Measurements from ENCODE around the gene ECI1.

ECI1 gene, protein sequence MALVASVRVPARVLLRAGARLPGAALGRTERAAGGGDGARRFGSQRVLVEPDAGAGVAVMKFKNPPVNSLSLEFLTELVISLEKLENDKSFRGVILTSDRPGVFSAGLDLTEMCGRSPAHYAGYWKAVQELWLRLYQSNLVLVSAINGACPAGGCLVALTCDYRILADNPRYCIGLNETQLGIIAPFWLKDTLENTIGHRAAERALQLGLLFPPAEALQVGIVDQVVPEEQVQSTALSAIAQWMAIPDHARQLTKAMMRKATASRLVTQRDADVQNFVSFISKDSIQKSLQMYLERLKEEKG

DNA sequence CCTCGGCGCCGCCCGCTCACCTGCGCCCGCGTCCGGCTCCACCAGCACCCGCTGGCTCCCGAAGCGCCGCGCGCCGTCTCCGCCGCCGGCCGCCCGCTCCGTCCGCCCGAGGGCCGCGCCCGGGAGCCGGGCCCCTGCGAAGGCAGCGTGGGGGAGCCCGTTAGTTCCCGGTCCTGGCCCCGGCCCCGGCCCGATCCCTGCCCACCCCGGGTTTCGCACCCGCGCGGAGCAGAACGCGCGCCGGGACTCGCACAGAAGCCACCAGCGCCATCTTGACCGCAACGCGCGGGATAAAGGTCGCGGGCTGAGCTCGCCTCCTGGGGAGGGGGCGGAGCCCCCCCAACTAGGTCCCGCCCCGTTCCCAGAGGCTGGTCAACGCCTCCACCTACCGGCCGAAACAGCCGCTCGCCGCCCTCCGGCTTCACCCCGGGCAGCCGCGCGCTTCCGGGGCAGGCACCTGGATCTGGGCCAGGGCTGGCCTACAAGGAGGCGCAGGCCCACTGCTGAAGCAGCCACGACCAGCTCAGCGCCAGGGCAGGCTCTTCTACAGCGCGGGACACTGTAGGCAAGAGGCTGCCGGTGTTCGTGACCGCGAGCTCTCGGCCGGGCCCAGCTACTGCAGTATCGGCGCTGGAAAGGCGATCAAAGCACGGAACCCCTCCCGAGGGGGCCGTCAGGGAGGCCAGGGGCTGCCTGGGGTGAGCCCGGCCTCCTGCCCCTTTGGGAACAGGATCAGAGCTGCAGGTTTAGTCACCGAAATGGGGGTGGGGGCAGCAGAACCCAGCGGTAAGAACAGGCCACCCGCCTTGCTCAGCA lies at the start of gene ECI1:
ECI1 (minus strand) TSS at position 292 of the 816 bp plus-strand sequence; CDS start at position 271, 21 bp downstream.
- peak; percentile 62 to 77 for DNase-seq (ENCODE audit: low read depth in 2 of 2)

DNA sequence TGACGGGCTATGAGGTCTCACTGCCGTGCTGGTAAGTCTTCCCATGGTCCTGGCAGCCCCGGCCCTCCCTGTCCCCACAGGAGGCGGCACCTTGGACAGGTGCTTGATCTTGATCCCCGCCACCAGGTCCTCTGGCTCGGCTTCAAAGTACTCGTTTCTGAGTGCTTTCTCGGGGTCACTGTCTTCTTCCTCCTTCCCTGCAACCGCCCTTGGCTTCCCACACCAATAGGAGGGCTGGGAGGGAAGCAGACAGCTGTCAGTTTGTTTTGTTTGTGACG lies 48.5 kb upstream of the ECI1 start:
- no peak for DNase-seq (ENCODE audit: low read depth in 2 of 2)

DNA sequence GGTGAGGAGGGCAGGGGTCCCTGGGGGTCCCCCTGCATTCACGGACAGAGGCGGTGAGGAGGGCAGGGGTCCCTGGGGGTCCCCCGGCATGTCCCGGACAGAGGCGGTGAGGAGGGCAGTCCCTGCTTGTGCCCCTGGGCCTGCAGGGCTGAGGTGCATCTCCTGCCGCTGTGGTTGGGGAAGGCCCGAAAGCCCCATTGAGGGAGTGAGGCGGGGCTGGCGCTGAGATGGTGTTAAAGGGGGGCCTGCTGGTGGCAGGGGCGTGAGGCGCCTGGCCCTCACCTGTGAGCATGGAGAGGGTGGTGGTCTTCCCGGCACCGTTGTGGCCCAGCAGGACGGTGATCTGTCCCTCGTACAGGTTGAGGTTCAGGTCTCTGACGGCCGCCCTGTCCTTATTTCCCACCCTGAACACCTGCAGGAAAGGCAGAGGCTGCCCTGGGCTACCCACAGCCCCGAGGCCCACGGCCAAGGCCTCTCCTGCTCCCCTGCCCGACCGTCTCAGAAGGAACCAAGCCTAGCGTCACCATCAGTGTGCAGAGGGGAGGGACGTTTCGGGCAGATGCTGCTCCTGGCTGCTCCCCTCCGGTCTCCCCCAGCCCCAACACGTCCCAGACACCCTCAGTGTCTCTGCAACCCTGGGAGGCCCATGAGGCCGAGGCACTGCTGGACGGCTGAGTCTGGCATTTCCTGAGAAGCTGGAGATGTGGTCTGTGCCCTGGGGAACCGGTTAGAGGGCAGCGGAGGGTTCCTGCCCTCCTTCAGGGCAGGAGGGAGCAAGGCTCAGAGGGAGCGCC lies 47.9 kb upstream of the ECI1 start:
- DNase-seq (ENCODE audit: low read depth in 2 of 2) = no peak

DNA sequence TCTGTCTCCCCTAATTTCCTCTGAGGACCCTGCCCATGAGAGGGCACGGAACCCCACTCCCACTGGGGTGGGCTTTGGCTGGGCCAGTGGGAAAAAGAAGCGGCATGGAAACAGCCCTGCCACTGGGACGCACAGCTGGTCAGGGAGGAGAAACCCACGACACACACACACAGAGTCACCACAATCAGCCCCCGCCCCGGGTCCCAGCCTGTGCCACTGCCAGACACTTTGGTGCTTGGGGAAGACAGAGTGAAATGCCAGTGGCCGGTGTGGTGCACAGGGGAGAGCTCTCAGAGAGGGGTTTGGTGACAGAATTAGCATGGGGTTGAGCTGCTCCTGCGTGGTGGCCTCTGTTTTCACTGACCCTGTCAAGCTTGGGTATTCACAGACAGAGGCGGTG lies 47.2 kb upstream of the ECI1 start:
- no peak for DNase-seq (ENCODE audit: low read depth in 2 of 2)

DNA sequence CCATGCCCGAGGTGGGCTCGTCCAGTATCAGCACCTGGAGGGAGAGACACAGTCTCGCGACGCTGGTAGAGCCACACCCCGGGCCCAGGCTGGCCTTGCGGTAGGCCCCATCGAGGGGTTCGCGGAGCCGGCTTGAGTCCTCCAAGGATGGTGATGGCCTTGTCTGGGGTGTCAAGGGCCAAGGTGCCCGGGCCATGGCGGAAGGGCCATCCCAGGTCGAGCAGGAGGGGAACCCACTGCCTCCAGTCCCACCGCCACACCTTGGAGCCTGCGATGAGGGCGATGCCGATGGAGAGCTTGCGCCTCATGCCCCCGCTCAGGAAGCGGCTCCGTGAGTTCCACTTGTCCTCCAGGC lies 46.1 kb upstream of the ECI1 start:
- DNase-seq (ENCODE audit: low read depth in 2 of 2) = no peak

DNA sequence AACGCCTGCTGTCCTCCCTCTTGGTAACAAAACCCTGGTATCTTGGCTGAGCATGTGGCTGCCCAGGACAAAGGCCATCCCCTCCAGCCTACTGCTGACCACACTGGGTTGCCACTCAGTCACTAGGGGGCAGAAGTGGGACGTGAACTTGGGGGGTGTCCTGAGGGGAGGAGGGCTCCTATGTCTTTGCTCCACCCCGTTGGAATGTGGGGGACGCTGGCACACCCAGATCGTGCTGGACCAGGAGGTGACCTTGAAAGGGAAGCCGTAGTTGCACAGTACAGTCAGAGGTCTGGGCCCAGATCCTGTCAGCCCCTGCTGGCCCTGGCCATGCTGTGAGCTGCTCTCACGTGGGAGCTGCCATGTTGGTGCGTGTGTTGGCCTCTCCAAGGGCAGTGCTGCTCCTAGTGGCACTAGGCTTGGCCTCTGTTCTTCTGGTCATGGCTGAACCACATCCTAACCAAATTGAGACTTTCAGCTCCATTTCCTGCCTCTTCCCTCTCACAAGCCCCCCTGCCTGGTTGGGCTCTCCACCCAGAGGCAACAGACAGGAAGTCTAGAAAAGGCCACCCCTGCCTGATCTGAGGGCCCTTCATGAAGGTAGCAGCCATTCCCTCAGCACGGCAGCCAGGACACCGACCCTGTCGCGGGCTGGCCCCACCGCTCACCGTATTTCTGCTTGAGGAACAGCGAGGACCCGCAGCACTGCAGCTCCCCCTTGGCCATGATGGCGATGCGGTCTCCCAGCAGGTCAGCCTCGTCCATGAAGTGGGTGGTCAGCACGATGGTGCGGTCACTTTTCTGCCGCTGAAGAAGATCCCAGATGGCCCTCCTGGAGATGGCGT lies 45.5 kb upstream of the ECI1 start:
- DNase-seq (ENCODE audit: low read depth in 2 of 2) = peak in 1 of 2 donors; percentile 5

DNA sequence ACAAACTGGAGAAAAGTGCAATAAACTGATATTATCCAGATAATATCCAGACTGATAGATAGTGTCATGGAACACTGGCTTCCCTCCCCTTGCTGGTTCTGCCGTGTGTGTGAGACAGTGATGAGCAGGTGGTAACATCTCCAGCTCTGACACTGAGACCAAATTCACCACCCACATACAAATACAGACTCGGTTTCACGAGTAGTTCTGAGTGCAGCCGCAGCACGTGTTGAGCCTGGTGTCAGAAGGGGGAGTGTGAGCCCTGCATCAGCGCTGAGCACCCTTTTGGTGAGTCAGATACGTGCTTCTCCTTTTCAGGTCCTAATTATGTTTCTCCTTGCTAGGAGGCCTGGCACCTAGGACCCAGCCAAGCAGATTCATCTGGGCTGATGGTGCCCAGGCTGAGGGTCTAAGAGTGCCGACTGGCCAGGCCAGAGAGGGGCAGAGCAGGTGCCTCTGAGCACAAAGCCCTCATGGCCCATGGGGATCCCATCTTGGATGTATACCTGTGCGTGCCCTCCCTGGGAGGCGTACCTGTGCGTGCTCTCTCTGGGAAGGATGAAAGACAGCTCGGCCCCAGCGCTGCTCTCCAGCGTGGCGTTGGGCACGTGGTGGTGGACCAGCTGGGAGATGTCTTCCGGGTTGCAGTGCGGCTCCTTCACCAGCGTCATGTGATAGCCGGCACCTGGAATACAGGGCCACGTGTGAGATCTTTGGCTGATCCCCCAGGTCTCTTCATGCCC lies 43.8 kb upstream of the ECI1 start:
- no peak for DNase-seq (ENCODE audit: low read depth in 2 of 2)

DNA sequence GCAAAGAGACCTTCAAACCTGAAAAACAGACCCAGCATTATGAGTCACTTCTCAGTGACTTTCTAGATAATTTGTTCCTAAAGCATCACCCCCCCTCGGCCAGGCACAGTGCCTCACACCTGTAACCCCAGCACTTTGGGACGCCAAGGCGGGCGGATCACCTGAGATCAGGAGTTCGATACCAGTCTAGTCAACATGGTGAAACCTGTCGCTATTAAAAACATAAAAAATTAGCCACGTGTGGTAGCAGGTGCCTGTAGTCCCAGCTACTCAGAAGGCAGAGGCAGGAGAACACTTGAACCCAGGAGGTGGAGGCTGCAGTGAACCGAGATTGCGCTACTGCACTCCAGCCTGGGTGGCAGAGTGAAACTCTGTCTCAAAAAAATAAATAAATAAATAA lies 40.8 kb upstream of the ECI1 start:
- no peak for DNase-seq (ENCODE audit: low read depth in 2 of 2)

DNA sequence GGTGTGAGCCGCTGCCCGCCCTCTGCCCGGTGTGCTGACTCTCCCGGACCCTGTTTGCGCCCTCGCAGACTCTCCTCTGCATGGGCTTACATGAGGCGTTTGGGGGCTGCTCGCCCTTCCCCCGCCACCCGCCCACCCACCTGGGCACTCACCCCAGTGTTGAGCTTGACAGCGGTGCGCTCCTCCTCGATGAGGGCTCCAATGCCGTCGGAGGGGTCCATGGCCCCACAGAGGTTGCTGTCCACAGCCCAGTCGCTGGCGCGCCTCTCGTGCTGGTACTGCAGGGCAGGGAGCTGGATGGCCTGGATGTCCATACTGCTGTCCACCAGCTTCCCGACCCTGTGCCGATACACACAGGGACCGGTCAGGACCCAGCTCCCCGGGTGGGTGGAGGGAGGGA lies 37.9 kb upstream of the ECI1 start:
- DNase-seq (ENCODE audit: low read depth in 2 of 2) = no peak

DNA sequence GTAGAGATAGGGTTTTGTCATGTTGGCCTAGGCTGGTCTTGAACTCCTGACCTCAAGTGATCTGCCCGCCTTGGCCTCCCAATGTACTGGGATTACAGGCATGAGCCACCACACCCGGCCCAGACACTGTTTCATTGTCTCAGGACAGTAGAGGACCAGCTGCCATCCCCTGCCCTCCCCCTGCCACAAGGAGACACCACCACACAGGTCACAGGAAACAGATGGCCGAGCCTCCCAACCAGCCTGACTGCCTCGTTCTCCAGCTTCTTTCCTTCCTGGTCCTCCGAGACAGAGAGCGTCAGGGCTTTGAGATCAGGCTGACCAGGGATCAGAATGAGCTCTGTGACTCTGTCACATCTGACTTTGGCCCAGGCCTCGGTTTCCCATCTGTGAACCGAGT lies 37.3 kb upstream of the ECI1 start:
- DNase-seq (ENCODE audit: low read depth in 2 of 2) = no peak

DNA sequence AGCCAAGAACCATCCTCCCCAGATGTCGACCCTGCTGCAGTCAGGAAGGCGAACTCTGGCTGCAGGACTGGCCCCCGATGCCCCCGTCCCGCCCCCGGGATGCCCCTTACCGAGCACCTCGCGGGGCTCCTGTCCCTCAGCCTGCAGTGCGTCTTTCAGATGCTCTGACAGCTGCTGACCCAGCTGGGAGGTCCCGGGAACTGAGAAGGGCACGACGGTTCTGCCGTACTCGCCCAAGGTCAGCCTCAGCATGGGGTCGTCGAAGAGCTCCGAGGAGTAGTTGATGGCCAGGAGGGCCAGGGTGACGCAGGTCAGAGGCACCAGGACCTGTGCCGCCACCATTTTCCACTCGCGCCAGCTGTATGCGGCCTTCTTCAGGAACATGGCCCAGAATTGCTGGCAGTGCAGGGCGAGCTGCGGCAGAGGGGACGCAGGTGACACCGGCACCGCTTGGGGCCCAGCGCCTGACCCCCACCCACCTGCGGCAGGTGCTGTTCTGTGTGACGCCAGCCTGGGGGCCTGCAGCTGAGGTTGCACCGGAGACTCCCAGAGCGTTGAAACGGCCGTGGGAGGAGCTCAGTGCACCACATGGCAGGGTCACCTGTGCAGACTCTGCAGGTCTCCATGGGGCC lies 36.6 kb upstream of the ECI1 start:
- no peak for DNase-seq (ENCODE audit: low read depth in 2 of 2)

DNA sequence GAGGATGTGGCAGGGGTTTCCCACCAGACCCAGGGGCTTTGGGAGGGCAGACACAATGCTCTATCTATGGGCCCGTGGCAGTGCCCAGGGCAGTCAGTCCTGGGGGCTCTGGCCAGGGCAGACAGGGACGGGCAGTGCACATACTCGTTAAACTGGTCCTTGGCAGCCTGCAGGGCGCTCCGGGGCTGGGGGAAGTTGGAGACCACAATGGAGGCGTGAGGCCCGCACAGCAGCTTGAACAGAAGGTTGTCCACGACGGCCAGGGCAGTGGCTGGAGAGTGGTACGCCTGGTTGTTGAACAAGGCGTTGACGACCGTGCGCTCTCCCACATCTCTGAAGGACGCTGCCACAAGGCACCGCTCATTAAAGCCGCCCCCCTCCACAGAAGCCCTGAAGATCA lies 35.2 kb upstream of the ECI1 start:
- no peak for DNase-seq (ENCODE audit: low read depth in 2 of 2)

DNA sequence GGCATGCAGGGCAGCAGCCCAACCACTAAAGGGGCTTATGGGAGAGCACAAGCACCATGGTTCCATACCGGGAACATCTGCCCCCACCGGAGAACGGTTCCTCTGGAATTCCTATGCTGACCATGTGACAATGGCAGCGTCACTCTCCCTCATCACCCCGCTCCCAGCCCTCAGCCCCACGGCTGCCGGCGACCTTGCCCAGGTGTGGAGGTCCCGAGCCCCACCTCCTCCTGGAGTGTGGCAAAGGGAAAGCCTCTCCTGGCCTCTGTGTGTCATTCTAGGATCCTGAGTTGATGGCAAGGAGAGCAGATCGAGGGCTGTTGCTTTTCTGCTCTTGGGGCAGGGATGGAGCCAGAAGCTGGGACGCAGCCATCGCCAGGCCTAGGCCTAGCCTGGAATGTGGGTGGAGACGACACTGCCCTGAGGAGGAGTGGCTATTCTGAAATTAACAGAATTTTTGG lies 34.4 kb upstream of the ECI1 start:
- no peak for DNase-seq (ENCODE audit: low read depth in 2 of 2)

DNA sequence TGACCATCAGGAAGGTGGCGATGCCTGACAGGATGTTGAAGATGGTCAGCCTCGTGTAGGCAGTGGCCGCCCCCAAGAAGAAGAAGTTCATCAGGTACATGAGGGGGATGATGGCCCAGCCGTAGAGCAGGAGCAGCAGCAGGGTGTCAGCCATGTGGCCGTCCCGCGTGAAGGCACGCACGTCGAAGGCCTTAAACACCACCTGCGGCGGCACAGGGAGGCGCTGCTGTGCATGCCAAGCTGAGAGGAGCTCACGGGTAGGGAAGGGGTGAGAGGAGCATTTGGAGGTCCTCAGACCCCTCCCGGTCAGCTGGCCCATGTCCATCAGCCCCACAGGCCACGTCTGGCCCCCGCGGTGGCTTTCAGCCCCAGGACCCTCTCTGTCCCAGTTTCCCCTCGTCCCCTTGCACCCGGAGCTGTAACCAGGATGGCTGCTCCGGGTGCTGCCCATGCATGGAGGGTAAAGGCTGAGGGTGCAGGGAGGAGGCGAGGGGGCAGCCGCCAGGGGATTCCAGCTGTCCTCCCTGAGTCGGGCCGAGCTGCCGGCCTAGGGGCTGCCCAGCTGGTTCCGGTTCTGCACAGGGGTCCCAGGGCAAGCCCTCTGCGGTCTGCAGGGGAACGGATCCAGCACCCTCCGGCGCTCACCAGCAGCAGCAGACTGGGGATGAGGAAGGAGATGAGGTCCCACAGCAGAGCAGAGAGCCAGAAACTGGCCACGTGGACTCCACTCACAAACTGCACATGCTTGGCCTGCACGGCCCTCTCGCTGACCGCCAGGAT lies 33.6 kb upstream of the ECI1 start:
- DNase-seq (ENCODE audit: low read depth in 2 of 2) = no peak

DNA sequence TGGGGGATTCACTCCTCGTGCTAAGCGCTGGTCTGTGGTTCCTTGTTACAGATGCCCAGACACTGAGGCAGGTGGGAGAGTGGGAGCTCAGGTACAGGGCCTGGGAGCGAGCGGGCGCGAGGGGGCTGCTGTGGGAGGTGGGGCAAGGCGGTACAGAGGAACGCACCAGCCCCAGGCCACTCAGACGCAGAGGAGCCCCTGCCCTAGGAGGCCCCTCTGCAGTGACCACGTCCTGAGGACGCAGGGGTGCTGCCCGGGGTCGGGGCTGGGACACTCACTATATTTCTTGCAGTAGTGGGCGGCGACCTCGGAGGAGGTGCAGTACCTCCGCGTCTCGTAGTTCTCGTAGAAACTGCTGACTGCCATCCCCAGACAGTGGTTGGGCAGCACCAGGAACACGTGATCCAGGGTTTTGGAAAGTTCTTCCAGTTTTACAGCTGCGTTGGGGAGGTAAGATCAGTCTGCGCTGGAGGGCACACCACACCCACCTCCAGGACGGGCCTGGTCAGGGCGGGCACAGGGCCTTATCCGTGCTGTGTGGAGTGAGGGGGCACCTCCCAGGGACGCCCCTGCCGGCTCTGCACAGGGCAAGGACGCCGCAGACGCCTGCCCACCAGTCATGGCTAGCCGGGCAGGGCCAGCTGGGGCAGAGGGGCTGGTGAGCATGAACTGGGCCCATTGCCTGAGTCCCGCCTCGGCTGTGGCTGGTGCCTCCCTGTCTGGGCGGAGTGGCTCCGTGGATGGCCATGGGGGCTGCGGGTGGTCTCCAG lies 32.8 kb upstream of the ECI1 start:
- DNase-seq (ENCODE audit: low read depth in 2 of 2) = no peak

DNA sequence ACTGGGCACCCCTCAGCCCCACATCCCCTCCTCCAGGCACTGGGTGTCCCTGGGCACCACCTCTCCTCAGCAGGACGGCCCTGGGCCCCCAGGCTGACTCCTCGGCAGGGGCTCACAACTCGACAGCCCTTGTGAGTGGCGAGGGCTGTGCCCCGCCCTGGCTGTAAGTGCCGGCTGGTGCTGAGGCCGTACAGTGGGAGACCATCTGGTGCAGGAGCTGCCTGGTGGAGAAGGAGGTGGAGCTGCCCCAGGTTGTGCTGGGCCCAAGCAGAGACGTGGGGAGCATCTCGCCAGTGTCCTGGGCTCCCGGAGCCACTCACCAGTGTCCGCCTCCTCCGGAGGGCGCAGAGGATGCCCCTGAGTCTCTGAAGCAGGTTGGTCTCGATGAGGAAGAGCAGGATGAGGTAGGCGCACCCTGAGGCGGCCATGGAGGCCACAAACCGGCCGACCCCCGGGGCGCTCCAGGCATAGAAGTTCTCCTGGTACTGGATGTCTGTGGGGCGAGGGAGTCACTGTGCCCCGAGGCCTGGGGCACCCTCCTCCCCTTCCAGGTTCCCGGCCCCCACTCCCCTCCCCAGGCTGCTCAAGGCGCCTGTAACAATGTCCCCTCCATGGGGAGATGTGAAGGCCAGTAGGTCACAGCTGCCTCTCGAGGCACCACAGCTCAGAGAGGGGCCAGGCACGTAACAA lies 31.6 kb upstream of the ECI1 start:
- no peak for DNase-seq (ENCODE audit: low read depth in 2 of 2)

DNA sequence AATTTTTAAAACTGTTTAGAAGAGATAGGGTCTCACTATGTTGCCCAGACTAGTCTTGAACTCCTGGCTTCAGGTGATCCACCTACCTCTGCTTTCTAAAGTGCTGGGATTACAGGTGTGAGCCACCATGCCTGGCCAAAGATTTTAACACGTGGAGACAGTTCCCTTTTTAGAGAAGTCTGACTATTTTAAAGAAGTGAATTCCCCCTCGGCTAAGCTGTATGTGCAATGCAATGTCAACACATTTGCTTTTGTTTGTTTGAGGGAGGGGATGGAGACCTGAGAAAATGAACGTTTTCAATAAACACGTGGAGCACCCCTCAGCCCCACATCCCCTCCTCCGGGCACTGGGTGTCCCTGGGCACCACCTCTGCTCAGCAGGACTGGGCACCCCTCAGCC lies 30.9 kb upstream of the ECI1 start:
- no peak for DNase-seq (ENCODE audit: low read depth in 2 of 2)

DNA sequence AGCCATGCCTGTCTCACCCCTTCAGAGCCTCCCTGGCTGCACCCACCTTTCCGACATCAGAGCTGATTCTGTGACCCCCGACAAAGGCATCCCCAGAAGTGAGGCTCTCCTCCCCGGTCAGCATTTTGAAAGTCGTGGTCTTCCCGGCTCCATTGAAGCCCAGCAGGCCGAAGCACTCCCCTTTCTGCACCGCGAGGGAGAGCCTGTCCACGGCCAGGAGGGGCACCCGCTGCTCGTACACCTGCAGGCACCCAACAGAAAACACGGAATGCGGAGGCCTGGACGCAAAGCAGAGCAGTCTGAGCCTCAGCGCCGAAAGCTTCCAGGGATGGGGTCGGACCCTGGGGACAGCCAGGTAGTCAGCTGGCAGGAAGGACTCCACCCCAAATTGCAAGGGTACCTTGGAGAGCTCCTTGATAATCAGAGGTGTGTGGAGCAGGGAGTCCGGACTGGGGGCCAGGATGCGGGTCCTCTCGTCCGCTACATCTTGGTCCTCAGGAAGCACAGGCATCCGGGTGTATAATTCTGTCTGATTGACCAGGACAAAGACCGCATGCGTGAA lies 29.7 kb upstream of the ECI1 start:
- DNase-seq (ENCODE audit: low read depth in 2 of 2) = no peak

Measured in activated CD4-positive, alpha-beta T cell treated with anti-CD3 and anti-CD28 coated beads for 24 hours (primary cell).